GDM1 (cell line): ENCODE data around the gene POLG2.
"Not testable (repeated sequence)": the region's sequence is repeated elsewhere in the genome, so short reads cannot be mapped to it uniquely, and the experiment has no call there.

ENCODE experiments used
- DNase-seq: peaks from one replicate; lab custom pipeline; 2025; lab: John Stamatoyannopoulos, UW

Gene POLG2

GRCh38 chr17:64480951-64481350 is 15.9 kb downstream of the POLG2 start:
- DNase-seq = no peak

- no peak for DNase-seq
These were observed 19.0 kb downstream of the POLG2 start for GRCh38 chr17:64477849-64478248.

GRCh38 chr17:64472564-64472963 is 24.3 kb downstream of the POLG2 start:
- DNase-seq = no peak

GRCh38 chr17:64471440-64471839 is 25.4 kb downstream of the POLG2 start:
- DNase-seq = no peak

GRCh38 chr17:64470625-64471024 is 26.2 kb downstream of the POLG2 start:
- DNase-seq = no peak

- not testable (repeated sequence) for DNase-seq
These were observed 30.0 kb downstream of the POLG2 start for GRCh38 chr17:64466834-64467233.

GRCh38 chr17:64466019-64466735 is 30.7 kb downstream of the POLG2 start:
- DNase-seq = no peak

- no peak for DNase-seq
These were observed 35.1 kb downstream of the POLG2 start for GRCh38 chr17:64461788-64462187.

- DNase-seq = no peak
These were observed 35.9 kb downstream of the POLG2 start for GRCh38 chr17:64460955-64461354.

GRCh38 chr17:64459818-64460217 is 37.0 kb downstream of the POLG2 start:
- DNase-seq = not testable (repeated sequence)

GRCh38 chr17:64459284-64459747 is 37.5 kb downstream of the POLG2 start:
- no peak for DNase-seq

- no peak for DNase-seq
These were observed 38.1 kb downstream of the POLG2 start for GRCh38 chr17:64458756-64459155.

GRCh38 chr17:64457156-64457555 is 39.7 kb downstream of the POLG2 start:
- no peak for DNase-seq

GRCh38 chr17:64455993-64456885 is 40.6 kb downstream of the POLG2 start:
- no peak for DNase-seq

GRCh38 chr17:64449545-64449944 is 47.3 kb downstream of the POLG2 start:
- DNase-seq = no peak

GRCh38 chr17:64448665-64449512 is 48.0 kb downstream of the POLG2 start, which contains the start of gene MILR1:
MILR1 (plus strand) TSS chr17:64449115; CDS start chr17:64449169, 54 bp downstream.
- DNase-seq = peak; percentile 92

- no peak for DNase-seq
These were observed 49.3 kb downstream of the POLG2 start for GRCh38 chr17:64447526-64447925.

- DNase-seq = no peak
These were observed 53.6 kb downstream of the POLG2 start for GRCh38 chr17:64443086-64443760.

- DNase-seq = no peak
These were observed 54.3 kb downstream of the POLG2 start for GRCh38 chr17:64442541-64442971.

GRCh38 chr17:64441772-64442540 is 54.9 kb downstream of the POLG2 start:
- DNase-seq = peak; percentile 79

- DNase-seq = no peak
These were observed 56.9 kb downstream of the POLG2 start for GRCh38 chr17:64439956-64440355.
